ENCODE results near the gene ZHX3.

- TF ChIP-seq CTCF (conservative IDR thresholded peaks at IDR 0.05) (no peak), EZH2 (IDR thresholded peaks at IDR 0.05; ENCODE audit: low read depth) (no peak)
Measured at GRCh38 chr20:41178904-41179432, 138.6 kb downstream of the ZHX3 start.

Measured in PC-9 (cell line).